ENCODE results near the gene CBX3.
"Not testable (repeated sequence)": the region's sequence is repeated elsewhere in the genome, so short reads cannot be mapped to it uniquely, and the experiment has no call there.

GRCh38 chr7:26194764-26195163, 6.8 kb upstream of the CBX3 start:
- not testable (repeated sequence) for TF ChIP-seq CTCF, POLR2A (IDR thresholded peaks at IDR 0.05)
